GM19395 (cell line): ENCODE data around the gene MAGI1.
"Not testable (repeated sequence)": the region's sequence is repeated elsewhere in the genome, so short reads cannot be mapped to it uniquely, and the experiment has no call there.

Experiments used
- ATAC-seq: cut with Tn5 transposase; IDR thresholded peaks from one replicate; pipeline ENCODE4 v1.9.1; 2021; ENCODE audit warnings: mild to moderate bottlenecking, moderate library complexity; ENCODE audit not compliant: unreplicated experiment

MAGI1 gene

DNA sequence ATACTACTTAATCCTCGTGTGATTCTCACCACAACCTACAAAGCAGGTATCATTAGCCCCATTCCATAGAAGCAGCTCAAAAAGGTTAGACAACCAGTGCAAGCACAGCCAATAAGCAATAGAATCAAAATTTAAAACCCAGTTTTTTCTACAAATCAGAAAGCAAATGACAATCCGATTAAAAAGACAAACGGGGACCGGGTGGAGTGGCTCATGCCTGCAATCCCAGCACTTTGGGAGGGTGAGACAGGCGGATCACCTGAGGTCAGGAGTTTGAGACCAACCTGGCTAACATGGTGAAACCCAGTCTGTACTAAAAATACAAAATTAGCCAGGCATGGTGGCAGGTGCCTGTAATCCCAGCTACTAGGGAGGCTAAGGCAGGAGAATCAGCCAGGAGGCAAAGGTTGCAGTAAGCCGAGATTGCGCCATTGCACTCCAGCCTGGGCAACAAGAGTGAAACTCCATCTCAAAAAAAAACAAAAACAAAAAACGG is 430.7 kb downstream of the MAGI1 start:
- not testable (repeated sequence) for ATAC-seq

DNA sequence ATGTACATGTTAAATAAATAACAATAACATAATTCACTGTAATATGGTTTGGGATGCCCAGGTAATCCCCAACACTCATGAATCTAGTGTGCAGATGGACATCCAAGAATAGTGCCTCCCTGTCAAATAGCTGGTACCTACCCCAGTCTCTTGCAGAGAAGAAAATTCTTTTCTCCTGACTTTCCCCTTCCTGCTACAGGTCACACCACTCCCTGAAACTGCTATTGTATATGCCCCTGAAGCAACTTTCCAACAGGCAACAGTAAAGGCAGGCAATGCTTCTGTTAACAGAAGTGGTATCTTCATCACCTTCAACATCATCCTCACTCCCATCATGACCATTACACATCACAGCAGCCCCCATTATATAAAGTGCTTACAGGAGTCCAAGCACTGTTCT is 431.6 kb downstream of the MAGI1 start:
- ATAC-seq, result no peak

GRCh38 chr3:65605876-65606432 is 432.8 kb downstream of the MAGI1 start:
- no peak for ATAC-seq

- no peak for ATAC-seq
Observed at GRCh38 chr3:65604863-65605526, 433.7 kb downstream of the MAGI1 start.

DNA sequence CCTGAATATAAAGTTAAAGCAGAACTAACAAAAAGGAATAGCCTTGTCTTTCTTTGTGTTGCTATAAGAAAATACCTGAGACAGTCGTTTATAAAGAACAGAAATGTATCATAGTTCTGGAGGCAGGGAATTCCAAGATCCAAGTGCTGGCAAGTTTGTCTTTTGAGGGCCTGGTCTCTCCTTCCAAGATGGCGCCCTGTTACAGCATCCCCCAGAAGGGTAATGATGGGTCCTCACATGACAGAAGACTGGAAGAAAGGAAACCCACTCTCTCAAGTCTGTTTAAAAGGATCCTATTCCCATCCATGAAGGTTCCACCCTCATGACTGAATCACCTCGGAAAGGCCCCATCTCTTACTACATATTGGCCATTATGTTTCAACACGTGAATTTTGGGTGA is 435.1 kb downstream of the MAGI1 start:
- ATAC-seq, result no peak

- no peak for ATAC-seq
Observed at GRCh38 chr3:65600888-65601287, 437.8 kb downstream of the MAGI1 start.

DNA sequence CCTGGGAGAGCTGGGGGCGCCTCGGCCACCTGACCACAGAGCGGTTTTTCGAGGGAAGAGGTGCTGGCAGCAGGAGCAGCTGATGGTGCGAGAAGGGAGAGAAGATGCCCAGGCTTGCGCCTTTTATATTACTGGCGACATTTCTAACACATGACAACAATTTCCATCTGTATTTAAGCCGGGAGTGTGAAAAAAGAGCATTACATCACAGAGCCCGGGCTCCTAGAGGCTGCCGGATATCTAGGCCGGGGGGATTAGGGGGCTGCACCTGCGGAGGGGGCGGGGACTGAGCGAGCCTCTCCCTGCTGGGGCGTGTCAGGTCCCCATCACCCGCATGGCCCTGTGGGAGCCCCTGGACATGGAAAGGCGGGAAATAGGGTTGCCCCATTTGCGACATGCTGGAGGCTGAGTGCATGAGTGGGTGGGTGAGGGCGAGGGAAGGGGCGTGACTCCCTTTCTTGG is 440.7 kb downstream of the MAGI1 start:
- no peak for ATAC-seq

DNA sequence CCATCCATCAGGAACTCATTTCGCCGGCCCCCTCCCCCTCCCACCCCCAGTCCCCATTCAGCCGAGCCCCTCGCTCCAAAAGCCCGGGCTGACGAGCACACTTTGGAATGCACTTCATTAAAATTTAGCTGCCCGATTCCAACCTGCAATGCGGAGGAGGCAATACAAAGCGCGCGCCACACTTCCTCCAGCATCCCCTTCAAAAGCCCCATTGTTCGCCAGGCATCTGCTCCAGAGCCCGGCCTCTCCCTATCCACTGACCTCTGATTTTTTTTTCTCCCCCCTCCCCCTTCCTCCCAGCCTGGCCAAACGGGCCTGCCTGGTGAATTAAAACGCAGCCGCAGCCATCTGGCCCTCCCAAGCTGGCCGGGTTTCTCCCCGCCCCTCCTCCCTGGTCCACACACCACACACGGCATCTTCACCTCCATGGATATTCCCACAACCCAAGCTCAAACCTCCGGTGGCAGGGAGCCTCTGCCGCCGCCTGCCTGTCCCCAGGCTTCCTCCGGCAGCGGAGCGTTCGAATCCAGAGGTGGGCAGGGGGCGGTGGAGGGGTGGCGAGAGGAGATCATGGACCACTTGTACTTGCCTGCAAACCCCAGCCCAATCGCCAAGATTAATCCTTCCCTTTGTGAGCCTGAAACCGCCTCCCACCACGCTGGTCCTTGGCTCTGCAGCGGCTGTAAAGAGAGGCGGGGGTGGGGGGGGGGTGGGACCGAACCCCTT is 441.3 kb downstream of the MAGI1 start:
- no peak for ATAC-seq

- no peak for ATAC-seq
Observed at GRCh38 chr3:65596571-65597225, 442.0 kb downstream of the MAGI1 start.

- no peak for ATAC-seq
Observed at GRCh38 chr3:65596029-65596300, 442.8 kb downstream of the MAGI1 start.

- ATAC-seq, result no peak
Observed at GRCh38 chr3:65595222-65596028, 443.3 kb downstream of the MAGI1 start.

GRCh38 chr3:65593780-65594752 is 444.7 kb downstream of the MAGI1 start:
- no peak for ATAC-seq

DNA sequence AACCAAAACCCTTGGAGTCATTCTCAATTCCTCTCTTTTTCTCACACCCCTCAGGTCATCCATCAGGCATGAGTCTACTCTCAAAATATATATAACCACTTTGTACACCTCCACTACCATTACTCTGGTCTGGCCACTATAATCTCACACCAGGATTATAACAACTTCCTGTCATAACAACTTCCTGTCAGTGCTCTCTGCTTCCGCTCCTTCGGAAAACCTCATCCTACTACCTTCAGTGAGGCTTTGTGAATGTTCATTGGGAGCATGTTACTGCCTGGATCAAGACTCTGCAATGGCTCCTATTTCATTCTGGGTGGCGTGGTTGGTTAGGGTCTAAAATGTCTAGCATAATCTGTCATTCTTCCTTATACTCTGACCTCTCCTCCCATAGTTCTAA is 447.4 kb downstream of the MAGI1 start:
- no peak for ATAC-seq

GRCh38 chr3:65588884-65589283 is 449.8 kb downstream of the MAGI1 start:
- ATAC-seq, result no peak

GRCh38 chr3:65587650-65588439 is 450.9 kb downstream of the MAGI1 start:
- ATAC-seq, result no peak

- no peak for ATAC-seq
Observed at GRCh38 chr3:65584913-65585312, 453.8 kb downstream of the MAGI1 start.

GRCh38 chr3:65584002-65584401 is 454.7 kb downstream of the MAGI1 start:
- ATAC-seq, result no peak

- no peak for ATAC-seq
Observed at GRCh38 chr3:65583188-65583587, 455.5 kb downstream of the MAGI1 start.
